B cell (primary cell): ENCODE results near the gene CHRNG. TPM values are rescaled to one million over a fixed set of nuclear protein-coding genes. Genes with fewer than 3 reads are reported as not detected.

Experiments
- ATAC-seq: fragments of 200-7000 bp; cut with Tn5 transposase; one replicate; pipeline ENCODE4 v1.10.0; 2021; ENCODE audit warnings: low read depth, mild to moderate bottlenecking, moderate number of reproducible peaks, moderate library complexity
- CTCF ChIA-PET: fragments of 350-600 bp; sonication (Branson Sonifier 250); formaldehyde crosslinking; loops from one replicate; lab custom pipeline; 2021; ENCODE audit warnings: antibody characterized with exemption, inconsistent platforms; lab: Charles Lee
- POLR2A ChIA-PET: fragments of 350-600 bp; sonication (Branson Sonifier 250); formaldehyde crosslinking; loops from one replicate; lab custom pipeline; 2021; ENCODE audit warnings: antibody characterized with exemption; lab: Charles Lee
- DNase-seq: peaks from one replicate; pipeline ENCODE4 v3.0.0; 2013
- H2AFZ ChIP-seq: 2 replicates; pipeline ENCODE4 v1.6.1; 2012; ENCODE audit warnings: mild to moderate bottlenecking, low read depth, low read length; ENCODE audit not compliant: insufficient read depth, poor library complexity, severe bottlenecking
- H3K27ac ChIP-seq, 2 donors: 1 replicate in 1 of 2; 2 replicates in 1 of 2; pipeline ENCODE4 v1.5.1; 2012 to 2013; ENCODE audit warnings: low read length in 2 of 2, mild to moderate bottlenecking in 2 of 2, moderate library complexity in 1 of 2
- H3K27me3 ChIP-seq, 4 experiments: fragments of 200-600 bp in 1 of 4; sonication (generic) in 1 of 4; replicated peaks in 1 of 4; 1 replicate in 2 of 4; 2 replicates in 2 of 4; pipeline versions ENCODE4 v1.6.1 to v1.7.0; 2013 to 2016; ENCODE audit warnings: low read length in 3 of 4, mild to moderate bottlenecking in 2 of 4, mixed read lengths in 1 of 4, moderate library complexity in 1 of 4; ENCODE audit not compliant: insufficient read depth in 4 of 4, control insufficient read depth in 3 of 4; ENCODE audit errors: control extremely low read depth in 1 of 4
- H3K36me3 ChIP-seq, 2 experiments: replicated peaks in 1 of 2; 1 replicate in 1 of 2; 2 replicates in 1 of 2; pipeline versions ENCODE4 v1.6.1 to v1.7.1; 2013; ENCODE audit warnings: low read length in 1 of 2; ENCODE audit not compliant: insufficient read depth in 2 of 2, control insufficient read depth in 1 of 2; ENCODE audit errors: control extremely low read depth in 1 of 2, extremely low read depth in 1 of 2
- H3K4me1 ChIP-seq, 2 donors: fragments of 200-600 bp in 1 of 2; sonication (generic) in 1 of 2; 1 replicate in 1 of 2; 2 replicates in 1 of 2; pipeline versions ENCODE4 v1.5.1 to v1.6.1; 2013 to 2017; ENCODE audit warnings: low read length in 2 of 2; ENCODE audit not compliant: control insufficient read depth in 2 of 2, insufficient read depth in 2 of 2
- H3K4me2 ChIP-seq: replicated peaks from 2 replicates; pipeline ENCODE3; 2012; ENCODE audit warnings: mild to moderate bottlenecking, low read depth, low read length; ENCODE audit not compliant: poor library complexity, severe bottlenecking
- H3K4me3 ChIP-seq, 5 experiments: fragments of 200-600 bp in 1 of 5; sonication (generic) in 1 of 5; 1 replicate in 3 of 5; 2 replicates in 2 of 5; pipeline versions ENCODE4 v1.5.1 to v1.7.0; 2011 to 2016; ENCODE audit warnings: low read length in 4 of 5, mild to moderate bottlenecking in 4 of 5, low read depth in 2 of 5, control low read depth in 1 of 5, moderate library complexity in 1 of 5; ENCODE audit not compliant: insufficient read depth in 1 of 5; ENCODE audit errors: control extremely low read depth in 1 of 5, extremely low read depth in 1 of 5
- H3K79me2 ChIP-seq: fragments of 200-600 bp; sonication (generic); one replicate; pipeline ENCODE4 v1.6.0; 2016; ENCODE audit warnings: low read length; ENCODE audit not compliant: control insufficient read depth, insufficient read depth
- H3K9ac ChIP-seq: fragments of 200-600 bp; sonication (generic); 2 replicates; pipeline ENCODE4 v1.6.1; 2017; ENCODE audit warnings: mild to moderate bottlenecking, low read length, moderate library complexity
- H3K9me3 ChIP-seq, 3 donors: one replicate each; pipeline versions ENCODE4 v1.6.1 to v1.7.1; 2013; ENCODE audit warnings: low read length in 2 of 3; ENCODE audit not compliant: control insufficient read depth in 2 of 3, insufficient read depth in 1 of 3; ENCODE audit errors: control extremely low read depth in 1 of 3
- H4K20me1 ChIP-seq: 2 replicates; pipeline ENCODE4 v1.6.0; 2012; ENCODE audit warnings: mild to moderate bottlenecking, low read length; ENCODE audit not compliant: insufficient read depth, control insufficient read depth, poor library complexity, severe bottlenecking
- H3K27ac Mint-ChIP-seq: one replicate; pipeline ENCODE4 v1.8.0; 2021; ENCODE audit warnings: mixed read lengths
- H3K27me3 Mint-ChIP-seq: one replicate; pipeline ENCODE4 v1.8.0; 2021; ENCODE audit warnings: mixed read lengths
- H3K4me1 Mint-ChIP-seq: one replicate; pipeline ENCODE4 v1.8.0; 2021; ENCODE audit warnings: mixed read lengths
- H3K4me3 Mint-ChIP-seq: one replicate; pipeline ENCODE4 v1.8.0; 2021; ENCODE audit warnings: mixed read lengths
- H3K9me3 Mint-ChIP-seq: one replicate; pipeline ENCODE4 v1.8.0; 2022; ENCODE audit warnings: mixed read lengths; ENCODE audit not compliant: insufficient read depth
- EZH2 ChIP-seq: IDR thresholded peaks from 2 replicates; pipeline ENCODE4 v1.6.1; 2012; ENCODE audit warnings: borderline replicate concordance, low read depth, mild to moderate bottlenecking, moderate library complexity, low read length; ENCODE audit not compliant: insufficient read depth, poor library complexity, severe bottlenecking
- WGBS: methylation state at CpG from one replicate; pipeline ENCODE4 v1.1.5; 2013; ENCODE audit warnings: missing lambda C conversion rate; ENCODE audit not compliant: insufficient coverage; 5-methylcytosine and 5-hydroxymethylcytosine counted together
- intact Hi-C: fragments of 100-400 bp; cut with micrococcal nuclease; formaldehyde crosslinking; loops from one replicate; pipeline ENCODE4 v1.10.0; 2022
- polyA plus RNA-seq: library from polyadenylated mRNA; depleted of rRNA; stranded (reverse); fragments of >200 nt; gene quantifications from 2 replicates; pipeline ENCODE4 v1.2.3, GENCODE V29; 2012
- total RNA-seq, 2 donors: library from RNA; stranded (reverse); fragments of 120-200 nt in 1 of 2; gene quantifications; 1 replicate in 1 of 2; 2 replicates in 1 of 2; pipeline versions ENCODE4 v1.2.3 to v1.2.4, GENCODE V29; 2013 to 2022
- TF ChIP-seq, protein P1 (sequence below): fragments of 200-600 bp; IDR thresholded peaks from one replicate; pipeline ENCODE4 v1.8.0; 2022; ENCODE audit warnings: antibody characterized with exemption, mild to moderate bottlenecking

The CHRNG gene
- total and polyA plus RNA-seq, 2 donors (not counting 1 experiment from before 2014, with no cell fraction given): not detected

DNA sequence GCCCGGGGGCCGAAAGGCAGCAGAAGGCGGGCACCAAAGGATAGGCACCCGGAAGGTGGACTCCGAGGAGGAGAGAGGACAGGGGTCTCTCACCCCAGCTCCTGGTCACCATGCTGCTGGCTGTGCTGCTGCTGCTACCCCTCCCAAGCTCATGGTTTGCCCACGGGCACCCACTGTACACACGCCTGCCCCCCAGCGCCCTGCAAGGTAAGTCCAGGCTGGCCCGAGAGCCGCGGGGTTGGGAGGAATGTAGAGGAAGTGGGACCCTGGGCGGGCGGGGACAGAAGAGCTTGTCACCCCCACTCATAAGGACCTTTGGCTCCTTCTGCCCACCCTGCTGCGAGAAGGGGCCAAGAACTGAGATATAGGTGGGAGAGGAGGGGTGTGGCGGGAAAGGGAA lies 19.0 kb upstream of the CHRNG start:
- WGBS: 78% methylated on average over 5 of the region's 15 CpGs
- Mint-ChIP-seq H3K9me3 (no peaks in the 10 kb centered on the region), H3K4me1 (peaks cover 17% of the 10 kb centered on the region), H3K27me3 (peaks cover 20% of the 10 kb centered on the region), H3K27ac (no peak overlapping the region), H3K4me3 (no peak overlapping the region)
- Histone ChIP-seq H3K27me3 (peaks cover 0 to 47% (median 22%) of the 10 kb centered on the region in 4 experiments), H3K4me3 (no peak overlapping the region), H4K20me1 (no peaks in the 10 kb centered on the region), H3K4me2 (no peak overlapping the region), H3K27ac (no peak overlapping the region), H3K36me3 (no peaks in the 10 kb centered on the region), H3K9ac (no peak overlapping the region), H3K9me3 (peaks cover 0 to 16% (median 0%) of the 10 kb centered on the region in 3 donors), H3K79me2 (no peaks in the 10 kb centered on the region), H2AFZ (no peak overlapping the region), H3K4me1 (peaks cover 30 to 32% of the 10 kb centered on the region in 2 donors)
- intact Hi-C loops: loop anchor here (5.0 kb wide), 1 partner anchor 613 kb away; no protein-coding TSS in a partner anchor
- CTCF ChIA-PET: interaction anchor here (1.9 to 2.0 kb wide), 2 partner anchors 10 to 26 kb away, joined by 4 to 5 read pairs; no protein-coding TSS in a partner anchor
- TF ChIP-seq, protein P1, sequence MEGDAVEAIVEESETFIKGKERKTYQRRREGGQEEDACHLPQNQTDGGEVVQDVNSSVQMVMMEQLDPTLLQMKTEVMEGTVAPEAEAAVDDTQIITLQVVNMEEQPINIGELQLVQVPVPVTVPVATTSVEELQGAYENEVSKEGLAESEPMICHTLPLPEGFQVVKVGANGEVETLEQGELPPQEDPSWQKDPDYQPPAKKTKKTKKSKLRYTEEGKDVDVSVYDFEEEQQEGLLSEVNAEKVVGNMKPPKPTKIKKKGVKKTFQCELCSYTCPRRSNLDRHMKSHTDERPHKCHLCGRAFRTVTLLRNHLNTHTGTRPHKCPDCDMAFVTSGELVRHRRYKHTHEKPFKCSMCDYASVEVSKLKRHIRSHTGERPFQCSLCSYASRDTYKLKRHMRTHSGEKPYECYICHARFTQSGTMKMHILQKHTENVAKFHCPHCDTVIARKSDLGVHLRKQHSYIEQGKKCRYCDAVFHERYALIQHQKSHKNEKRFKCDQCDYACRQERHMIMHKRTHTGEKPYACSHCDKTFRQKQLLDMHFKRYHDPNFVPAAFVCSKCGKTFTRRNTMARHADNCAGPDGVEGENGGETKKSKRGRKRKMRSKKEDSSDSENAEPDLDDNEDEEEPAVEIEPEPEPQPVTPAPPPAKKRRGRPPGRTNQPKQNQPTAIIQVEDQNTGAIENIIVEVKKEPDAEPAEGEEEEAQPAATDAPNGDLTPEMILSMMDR: no peak
- DNase-seq: no peak
- POLR2A ChIA-PET: no interaction called here
- ATAC-seq: no peak

DNA sequence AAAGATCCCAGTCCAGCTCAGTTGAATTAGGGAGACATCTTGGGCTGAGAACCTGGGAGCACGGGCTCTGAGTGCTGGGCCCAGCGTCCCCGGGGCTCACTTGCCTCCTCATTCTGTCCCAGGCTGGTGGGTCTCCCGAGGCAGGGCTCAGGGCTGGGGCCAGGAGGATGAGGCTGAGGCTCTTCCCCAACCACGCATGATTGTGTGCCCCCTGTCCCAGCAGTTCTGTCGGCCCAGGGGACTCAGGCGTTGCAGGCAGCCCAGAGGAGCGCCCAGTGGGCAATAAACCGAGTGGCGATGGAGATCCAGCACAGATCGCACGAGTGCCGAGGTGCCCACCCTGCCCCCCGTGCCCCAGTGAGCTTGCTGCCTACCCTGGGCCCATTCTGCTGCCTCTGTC lies 18.4 kb upstream of the CHRNG start:
- Histone ChIP-seq H3K27ac (no peak overlapping the region), H2AFZ (no peak overlapping the region), H3K27me3 (peaks cover 0 to 50% (median 22%) of the 10 kb centered on the region in 4 experiments), H3K4me1 (peaks cover 30 to 32% of the 10 kb centered on the region in 2 donors), H3K4me2 (no peak overlapping the region), H3K9me3 (peaks cover 0 to 16% (median 0%) of the 10 kb centered on the region in 3 donors), H3K36me3 (no peaks in the 10 kb centered on the region), H3K9ac (no peak overlapping the region), H3K4me3 (no peak overlapping the region), H4K20me1 (no peaks in the 10 kb centered on the region), H3K79me2 (no peaks in the 10 kb centered on the region)
- Mint-ChIP-seq H3K4me3 (peak overlapping the region; percentile 74), H3K27me3 (peaks cover 20% of the 10 kb centered on the region), H3K4me1 (peaks cover 17% of the 10 kb centered on the region), H3K9me3 (no peaks in the 10 kb centered on the region), H3K27ac (no peak overlapping the region)
- no peak for ATAC-seq
- POLR2A ChIA-PET: no interaction called here
- intact Hi-C loops: loop anchor here (5.0 kb wide), 1 partner anchor 614 kb away; no protein-coding TSS in a partner anchor
- 90% methylated on average over 14 of the region's 14 CpGs for WGBS
- DNase-seq: no peak
- CTCF ChIA-PET: interaction anchor here (1.3 to 2.0 kb wide), 3 partner anchors 8 to 25 kb away, joined by 3 to 5 read pairs (median 4); no protein-coding TSS in a partner anchor
- TF ChIP-seq, protein P1: no peak
- no peak for TF ChIP-seq EZH2
